HuH-7.5 (cell line): Measurements from ENCODE around the gene PRRT1.
"Not testable (repeated sequence)": the region's sequence is repeated elsewhere in the genome, so short reads cannot be mapped to it uniquely, and the experiment has no call there.

Experiments
- DNase-seq: peaks from one replicate; pipeline ENCODE4 v3.0.0; 2011; ENCODE audit warnings: low spot score

PRRT1 gene

DNA sequence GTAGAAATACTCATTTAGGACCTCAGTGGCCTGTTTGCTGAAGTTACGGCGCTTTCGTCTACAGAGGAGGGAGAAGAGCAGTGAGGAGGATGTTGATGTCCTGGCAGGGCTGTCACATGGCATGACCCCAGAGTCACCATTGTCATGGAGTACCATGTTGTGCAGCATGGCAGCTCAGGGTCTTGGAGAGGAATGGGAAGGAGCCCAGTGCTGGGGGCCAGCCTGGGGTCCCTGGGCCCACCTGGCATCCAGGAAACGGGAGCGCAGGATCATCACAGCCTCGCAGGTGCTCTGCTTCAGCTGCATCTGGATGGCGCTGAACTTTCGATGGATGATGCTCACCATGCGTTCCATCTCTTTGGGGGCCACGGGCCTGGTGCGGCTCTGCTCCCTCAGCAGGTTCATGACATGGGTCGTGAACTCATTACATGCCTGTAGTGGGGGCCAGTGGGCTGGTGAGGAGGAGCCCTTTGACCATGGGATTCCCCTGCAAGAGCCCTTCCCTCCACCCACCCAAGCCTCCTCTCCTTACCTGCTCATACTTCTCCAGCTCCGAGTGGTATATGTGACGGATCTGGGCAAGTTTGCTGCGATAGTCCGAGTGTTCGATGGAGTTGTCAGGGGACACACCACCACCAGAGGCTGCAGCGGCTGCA is 36.1 kb upstream of the PRRT1 start:
- DNase-seq: not testable (repeated sequence)

GRCh38 chr6:32187009-32187709 is 35.4 kb upstream of the PRRT1 start:
- DNase-seq: no peak

DNA sequence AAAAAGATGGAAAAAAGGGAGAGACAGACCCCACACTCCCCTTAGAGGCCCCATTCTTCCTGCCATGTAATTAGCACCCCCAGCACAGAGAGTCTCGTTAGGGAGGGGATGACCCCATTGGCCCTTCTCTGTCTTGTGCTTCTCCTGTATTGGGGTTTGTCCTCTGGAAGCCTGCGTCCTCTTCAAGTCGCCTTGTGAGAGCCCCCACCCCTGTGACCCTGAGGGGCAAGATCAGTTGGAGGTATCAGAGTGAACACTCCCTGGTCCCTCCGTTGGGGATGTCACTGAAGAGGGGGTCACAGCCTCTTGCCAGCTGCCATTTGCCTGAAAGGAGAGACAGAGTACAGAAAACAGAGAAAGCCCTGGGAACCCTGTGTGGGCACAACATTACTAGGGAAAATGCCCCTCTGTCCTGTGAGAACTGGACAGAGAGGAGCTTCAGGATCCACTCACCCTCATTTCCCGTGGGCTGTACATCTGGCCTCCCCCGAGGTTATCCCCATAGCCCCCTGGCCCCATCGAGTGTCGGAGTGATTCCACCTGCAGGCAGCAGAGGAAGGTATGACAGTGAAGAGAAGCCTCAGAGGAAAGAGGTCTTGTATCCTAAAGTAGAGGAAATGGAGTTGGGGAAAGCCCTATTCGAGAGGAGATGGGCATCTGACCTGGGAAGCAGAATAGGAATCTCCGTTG is 34.6 kb upstream of the PRRT1 start:
- DNase-seq: not testable (repeated sequence)

- DNase-seq: not testable (repeated sequence)
Observed at GRCh38 chr6:32185681-32186131, 34.0 kb upstream of the PRRT1 start.

DNA sequence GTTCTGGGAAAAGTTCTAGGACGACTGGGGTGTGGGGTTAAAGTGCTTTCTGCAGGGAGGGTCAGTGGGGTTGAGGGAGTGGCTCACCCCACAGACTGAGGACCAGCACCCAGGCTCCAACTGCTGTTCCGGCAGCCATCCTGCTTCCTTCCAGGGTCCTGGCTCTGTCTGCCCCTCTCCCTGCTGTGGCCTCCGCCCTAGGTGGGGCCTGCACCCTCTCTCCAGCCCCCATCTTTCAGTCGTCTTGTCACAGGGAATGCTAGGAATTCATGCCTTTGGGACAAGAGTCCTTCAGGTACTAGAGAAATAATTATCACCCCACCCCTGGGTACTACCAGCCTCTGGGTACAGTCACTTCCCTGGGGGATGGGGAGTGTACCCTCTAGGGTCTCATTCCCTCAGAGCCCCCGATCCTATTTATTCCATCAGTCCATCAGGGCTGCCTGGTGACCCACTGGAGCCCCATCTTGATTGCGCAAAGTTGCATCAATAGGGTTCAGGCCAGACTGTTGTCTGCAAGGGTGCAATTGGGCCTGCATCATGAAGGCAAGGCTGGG is 32.4 kb upstream of the PRRT1 start, which contains the start of gene AGER:
AGER (minus strand) TSS at position 170 of the 557 bp plus-strand sequence; CDS start at position 139, 31 bp downstream.
- DNase-seq: no peak

GRCh38 chr6:32183483-32184083 is 31.8 kb upstream of the PRRT1 start:
- DNase-seq: no peak

GRCh38 chr6:32183030-32183429 is 31.3 kb upstream of the PRRT1 start:
- DNase-seq: no peak

DNA sequence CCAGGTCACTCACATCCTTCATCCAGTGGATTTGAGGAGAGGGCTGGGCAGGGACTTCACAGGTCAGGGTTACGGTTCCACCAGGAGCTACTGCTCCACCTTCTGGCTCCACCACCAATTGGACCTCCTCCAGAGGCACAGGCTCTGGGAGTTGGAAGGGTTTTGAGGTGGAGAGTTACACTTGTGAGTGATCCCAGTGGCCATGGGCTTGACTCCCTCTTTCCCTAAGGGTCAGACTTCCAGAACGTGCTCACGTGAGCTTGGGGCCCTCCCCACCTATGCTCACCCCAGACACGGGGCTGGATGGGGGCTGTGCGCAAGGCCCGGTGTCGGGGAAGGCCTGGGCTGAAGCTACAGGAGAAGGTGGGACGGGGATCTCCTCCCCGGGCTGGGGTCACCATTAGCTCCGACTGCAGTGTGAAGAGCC is 30.8 kb upstream of the PRRT1 start:
- no peak for DNase-seq

GRCh38 chr6:32181915-32182529 is 30.3 kb upstream of the PRRT1 start:
- no peak for DNase-seq

DNA sequence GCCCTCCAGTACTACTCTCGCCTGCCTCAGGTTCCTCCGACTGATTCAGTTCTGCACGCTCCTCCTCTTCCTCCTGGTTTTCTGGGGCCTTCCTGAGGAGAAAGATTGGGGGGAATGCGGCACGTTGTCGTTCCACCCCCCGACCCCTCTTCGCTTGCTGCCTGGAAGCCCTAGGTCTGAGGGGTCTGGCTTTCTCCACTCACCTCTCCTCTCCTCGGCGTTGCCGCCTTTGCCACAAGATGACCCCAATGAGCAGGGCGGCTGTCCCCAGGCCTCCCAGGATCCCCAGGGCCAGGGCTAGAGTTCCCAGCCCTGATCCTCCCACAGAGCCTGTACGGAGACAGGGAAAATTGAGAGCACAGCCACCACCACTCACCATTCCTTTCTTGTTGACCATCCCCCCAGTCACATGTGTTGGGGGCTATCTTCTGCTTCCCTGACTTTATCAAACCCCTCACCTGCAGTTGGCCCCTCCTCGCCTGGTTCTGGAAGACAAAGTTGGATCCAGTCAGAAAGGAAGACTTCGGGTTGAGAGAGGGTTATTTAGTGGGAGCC is 29.5 kb upstream of the PRRT1 start:
- DNase-seq: no peak

GRCh38 chr6:32179766-32180405 is 28.1 kb upstream of the PRRT1 start:
- DNase-seq: no peak

DNA sequence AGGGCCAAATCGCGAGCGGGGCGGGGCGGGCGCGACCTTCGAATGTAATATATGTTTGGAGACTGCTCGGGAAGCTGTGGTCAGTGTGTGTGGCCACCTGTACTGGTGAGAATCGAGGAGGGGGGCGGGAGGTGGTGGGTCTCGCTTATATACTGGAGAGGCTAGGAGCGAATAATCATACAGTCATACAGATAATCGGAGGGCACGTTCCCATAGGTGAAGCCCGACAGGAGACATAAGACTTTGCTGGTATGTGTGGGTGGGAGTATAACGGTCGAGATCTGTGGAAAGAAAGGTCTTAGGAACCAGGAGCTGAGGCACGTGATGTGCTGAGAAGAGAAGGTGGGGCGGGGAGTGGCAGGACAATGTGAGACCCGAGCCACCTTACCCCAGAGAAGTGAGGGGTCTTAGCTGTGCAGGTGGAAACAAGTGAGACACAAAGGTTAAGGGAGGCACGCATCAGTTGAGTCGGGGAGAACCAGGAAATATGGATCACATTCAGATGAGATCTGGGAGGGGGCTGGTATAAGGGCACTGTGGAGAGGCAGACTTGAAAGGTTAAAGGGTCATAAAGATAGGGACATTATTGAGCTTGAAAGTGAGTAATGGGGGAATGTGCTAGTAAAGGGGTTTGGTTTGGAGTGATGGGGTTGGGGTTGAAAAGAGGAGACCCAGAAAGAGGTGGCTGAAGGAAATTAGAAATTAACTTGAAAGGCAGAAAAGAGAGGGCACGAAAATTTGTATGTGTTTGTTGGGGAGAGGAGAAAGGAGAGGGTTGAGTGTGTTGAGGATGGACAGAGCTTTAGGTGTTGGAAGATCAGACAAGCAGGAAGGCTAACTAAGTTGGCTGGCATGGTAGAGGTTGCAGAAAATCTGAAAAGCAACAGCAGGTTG is 27.1 kb upstream of the PRRT1 start:
- DNase-seq: no peak

- DNase-seq: peak; percentile 86
Observed at GRCh38 chr6:32177788-32178546, 26.2 kb upstream of the PRRT1 start, which contains the start of gene RNF5. RNF5 (plus strand) TSS chr6:32178405; CDS start chr6:32178512, 107 bp downstream.

DNA sequence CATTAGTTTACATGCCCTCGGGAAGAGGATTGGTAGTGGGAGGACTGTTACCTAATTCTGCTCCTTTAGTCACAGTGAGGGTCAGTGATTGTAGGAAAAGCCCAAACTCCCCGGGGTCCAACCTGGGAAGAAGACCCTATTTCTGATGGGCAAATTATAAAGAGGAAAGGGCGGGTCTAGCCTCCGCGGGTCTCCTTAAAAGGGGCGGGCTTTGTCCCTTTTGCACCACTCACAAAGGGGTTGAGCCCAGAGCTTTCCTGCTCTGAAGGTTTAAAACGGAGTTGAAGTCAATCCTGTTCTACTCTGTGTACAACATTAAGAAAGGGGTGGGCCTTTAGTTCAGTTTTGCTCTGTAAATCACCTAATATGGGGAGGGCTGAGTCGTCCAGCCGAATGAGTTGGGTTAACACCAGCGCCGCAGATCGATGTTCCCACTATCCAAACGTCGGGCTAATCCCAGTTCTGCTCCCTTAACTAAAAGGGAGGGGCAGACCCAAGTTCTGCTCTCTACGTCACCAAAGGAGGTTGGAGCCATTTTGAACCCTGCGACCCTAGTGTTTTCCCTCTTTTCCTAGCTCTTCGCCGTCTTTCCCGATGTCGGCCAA is 25.5 kb upstream of the PRRT1 start:
- DNase-seq: no peak

- no peak for DNase-seq
Observed at GRCh38 chr6:32176476-32177182, 24.9 kb upstream of the PRRT1 start.

DNA sequence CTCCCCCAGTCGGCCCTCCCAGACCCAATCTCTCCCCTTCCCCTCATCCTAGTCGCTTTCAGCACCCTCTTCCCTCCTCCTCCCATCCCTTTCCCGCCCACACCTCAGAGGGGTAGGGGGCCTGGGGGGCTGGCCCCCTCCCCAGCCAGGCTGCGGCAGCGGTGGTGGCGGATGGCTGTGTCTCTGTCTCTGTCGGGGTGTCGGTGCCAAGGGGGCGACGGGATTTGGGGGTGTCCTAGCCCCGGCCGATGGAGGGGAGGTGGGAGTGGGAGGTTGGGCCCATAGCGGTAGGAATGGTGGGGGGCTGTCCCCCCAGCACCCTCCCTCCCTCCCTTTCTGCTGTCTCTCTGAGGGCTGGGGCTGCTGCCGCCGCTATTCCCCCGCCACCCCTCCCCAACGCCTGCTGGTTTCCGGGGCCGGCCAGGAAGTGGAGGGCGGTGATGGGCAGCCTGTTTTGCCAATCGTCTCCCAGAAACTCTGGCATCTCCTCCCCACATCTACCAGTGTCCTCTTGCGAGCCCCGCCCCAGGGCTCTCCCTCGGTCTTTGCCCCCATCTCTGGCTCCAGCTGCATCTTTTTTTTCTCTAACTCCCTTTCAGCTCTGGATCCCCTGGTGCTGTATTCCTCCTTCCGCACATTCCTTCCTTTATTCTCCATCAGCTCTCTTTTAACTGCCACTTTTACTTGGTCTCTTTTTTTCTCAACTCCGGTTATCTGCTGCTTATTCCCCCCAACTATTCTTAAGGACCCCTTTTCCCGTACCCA is 24.2 kb upstream of the PRRT1 start, which contains the start of gene AGPAT1:
AGPAT1 (minus strand) TSS at position 374 of the 765 bp plus-strand sequence. CDS start 4,588 bp downstream, outside the sequence.
- peak; percentile 86 for DNase-seq

GRCh38 chr6:32175322-32175710 is 23.6 kb upstream of the PRRT1 start:
- no peak for DNase-seq
